Subcutaneous adipose tissue (tissue), 4 donors: ENCODE measurements around the gene SPECC1L. TPM values are rescaled to one million over a fixed set of nuclear protein-coding genes. Genes with fewer than 3 reads are reported as not detected.

ENCODE experiments used
- total RNA-seq, 4 donors: library from RNA; depleted of rRNA; stranded (reverse); fragments of >200 nt; gene quantifications; one replicate each; pipeline ENCODE4 v1.1.0, GENCODE V29; 2016
- TF ChIP-seq, protein P1 (sequence below): fragments of 450-650 bp; IDR thresholded peaks from one replicate; pipeline ENCODE4 v1.5.1; 2016; ENCODE audit warnings: low read depth, mild to moderate bottlenecking, control low read depth, antibody characterized with exemption, moderate library complexity

SPECC1L gene, protein sequence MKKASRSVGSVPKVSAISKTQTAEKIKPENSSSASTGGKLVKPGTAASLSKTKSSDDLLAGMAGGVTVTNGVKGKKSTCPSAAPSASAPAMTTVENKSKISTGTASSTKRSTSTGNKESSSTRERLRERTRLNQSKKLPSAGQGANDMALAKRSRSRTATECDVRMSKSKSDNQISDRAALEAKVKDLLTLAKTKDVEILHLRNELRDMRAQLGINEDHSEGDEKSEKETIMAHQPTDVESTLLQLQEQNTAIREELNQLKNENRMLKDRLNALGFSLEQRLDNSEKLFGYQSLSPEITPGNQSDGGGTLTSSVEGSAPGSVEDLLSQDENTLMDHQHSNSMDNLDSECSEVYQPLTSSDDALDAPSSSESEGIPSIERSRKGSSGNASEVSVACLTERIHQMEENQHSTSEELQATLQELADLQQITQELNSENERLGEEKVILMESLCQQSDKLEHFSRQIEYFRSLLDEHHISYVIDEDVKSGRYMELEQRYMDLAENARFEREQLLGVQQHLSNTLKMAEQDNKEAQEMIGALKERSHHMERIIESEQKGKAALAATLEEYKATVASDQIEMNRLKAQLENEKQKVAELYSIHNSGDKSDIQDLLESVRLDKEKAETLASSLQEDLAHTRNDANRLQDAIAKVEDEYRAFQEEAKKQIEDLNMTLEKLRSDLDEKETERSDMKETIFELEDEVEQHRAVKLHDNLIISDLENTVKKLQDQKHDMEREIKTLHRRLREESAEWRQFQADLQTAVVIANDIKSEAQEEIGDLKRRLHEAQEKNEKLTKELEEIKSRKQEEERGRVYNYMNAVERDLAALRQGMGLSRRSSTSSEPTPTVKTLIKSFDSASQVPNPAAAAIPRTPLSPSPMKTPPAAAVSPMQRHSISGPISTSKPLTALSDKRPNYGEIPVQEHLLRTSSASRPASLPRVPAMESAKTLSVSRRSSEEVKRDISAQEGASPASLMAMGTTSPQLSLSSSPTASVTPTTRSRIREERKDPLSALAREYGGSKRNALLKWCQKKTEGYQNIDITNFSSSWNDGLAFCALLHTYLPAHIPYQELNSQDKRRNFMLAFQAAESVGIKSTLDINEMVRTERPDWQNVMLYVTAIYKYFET
- 10 to 100 TPM; 30.8 to 44.3 (median 38.4) TPM for total RNA-seq

GRCh38 chr22:24270556-24271385 is at the start of gene SPECC1L:
Gene SPECC1L (plus strand): TSS chr22:24270831. CDS start chr22:24302232, 31,401 bp downstream.
- TF ChIP-seq, protein P1, sequence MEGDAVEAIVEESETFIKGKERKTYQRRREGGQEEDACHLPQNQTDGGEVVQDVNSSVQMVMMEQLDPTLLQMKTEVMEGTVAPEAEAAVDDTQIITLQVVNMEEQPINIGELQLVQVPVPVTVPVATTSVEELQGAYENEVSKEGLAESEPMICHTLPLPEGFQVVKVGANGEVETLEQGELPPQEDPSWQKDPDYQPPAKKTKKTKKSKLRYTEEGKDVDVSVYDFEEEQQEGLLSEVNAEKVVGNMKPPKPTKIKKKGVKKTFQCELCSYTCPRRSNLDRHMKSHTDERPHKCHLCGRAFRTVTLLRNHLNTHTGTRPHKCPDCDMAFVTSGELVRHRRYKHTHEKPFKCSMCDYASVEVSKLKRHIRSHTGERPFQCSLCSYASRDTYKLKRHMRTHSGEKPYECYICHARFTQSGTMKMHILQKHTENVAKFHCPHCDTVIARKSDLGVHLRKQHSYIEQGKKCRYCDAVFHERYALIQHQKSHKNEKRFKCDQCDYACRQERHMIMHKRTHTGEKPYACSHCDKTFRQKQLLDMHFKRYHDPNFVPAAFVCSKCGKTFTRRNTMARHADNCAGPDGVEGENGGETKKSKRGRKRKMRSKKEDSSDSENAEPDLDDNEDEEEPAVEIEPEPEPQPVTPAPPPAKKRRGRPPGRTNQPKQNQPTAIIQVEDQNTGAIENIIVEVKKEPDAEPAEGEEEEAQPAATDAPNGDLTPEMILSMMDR = no peak

DNA sequence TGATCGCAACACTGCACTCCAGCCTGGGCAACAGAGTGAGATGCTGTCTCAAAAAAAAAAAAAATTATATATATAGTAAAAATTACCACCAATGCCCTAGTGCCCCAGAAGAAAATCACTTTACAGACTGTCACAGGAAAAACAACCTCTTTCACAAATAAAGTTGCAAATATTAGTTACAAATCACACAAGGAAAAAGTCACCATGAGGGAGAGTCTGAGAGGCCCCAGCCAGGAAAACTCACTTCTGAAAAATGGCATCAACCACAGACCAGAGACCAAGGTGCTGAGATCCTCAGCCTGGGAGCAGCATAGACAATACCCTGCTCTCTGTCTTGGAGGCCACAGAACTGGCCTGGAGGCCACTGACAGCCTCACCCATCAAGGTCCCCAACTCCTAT is 46.2 kb upstream of the SPECC1L start:
- TF ChIP-seq, protein P1 = no peak

DNA sequence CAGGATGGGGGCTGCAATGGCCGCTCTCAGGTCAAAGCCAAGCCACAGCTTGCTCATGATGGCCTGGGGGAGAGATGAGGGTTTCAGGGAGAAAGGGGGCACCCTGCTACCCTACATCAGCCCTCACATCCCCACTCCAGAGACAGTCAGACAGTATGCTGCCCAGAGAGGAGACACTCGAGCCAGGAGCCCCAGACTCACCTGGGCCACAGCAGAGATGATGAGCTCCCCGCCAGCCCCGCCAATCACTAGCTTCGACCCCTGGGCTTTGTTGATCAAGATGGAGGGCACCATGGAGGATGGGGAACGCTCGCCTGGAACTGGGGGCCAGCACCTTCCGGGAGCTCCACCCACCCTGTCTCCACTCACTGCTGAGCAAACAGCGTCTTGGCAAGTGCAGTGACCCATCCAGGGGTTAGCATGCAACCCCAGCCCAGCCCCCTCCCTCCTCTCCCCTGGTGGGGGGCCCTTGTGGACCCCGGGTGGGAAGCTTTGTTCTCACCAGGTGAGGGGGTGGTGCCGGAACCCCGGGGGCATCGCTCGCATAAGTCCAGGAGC is 45.5 kb upstream of the SPECC1L start:
- TF ChIP-seq, protein P1 = no peak

DNA sequence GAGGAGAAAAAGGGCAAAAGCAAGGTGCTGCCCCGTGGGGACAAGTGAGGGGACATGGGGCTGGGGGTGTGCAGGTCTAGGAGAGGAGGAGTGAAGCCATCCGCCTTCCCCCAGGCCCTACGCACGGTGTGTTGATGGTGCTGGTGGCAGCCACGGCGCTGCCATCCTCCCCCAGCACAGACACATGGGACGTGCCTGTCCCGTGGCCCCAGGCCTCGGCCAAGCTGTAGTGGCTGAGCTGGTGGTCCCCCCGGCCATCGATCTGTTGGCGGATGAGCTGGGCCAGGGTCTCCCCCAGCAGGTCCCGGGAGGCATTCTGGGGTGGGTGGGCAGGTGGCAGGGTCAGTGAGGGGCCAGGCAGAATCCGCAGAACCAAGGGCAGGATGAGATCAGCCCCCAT is 44.7 kb upstream of the SPECC1L start:
- TF ChIP-seq, protein P1 = no peak

GRCh38 chr22:24230911-24231656 is 39.5 kb upstream of the SPECC1L start:
- TF ChIP-seq, protein P1 = no peak

- TF ChIP-seq, protein P1 = no peak
Observed at GRCh38 chr22:24231706-24232105, 38.9 kb upstream of the SPECC1L start.
